WTC11 (cell line): ENCODE results near the gene DOCK1.

Source experiments
- CTCF ChIP-seq: fragments of 200-600 bp; IDR thresholded peaks from 2 replicates; pipeline ENCODE4 v1.8.0; 2022; ENCODE audit warnings: antibody characterized with exemption
- GABPB1 ChIP-seq: sonication (generic); formaldehyde crosslinking; IDR thresholded peaks from 2 replicates; pipeline ENCODE4 v1.8.1; 2023; ENCODE audit warnings: mild to moderate bottlenecking, missing genetic modification reagents
- JUN ChIP-seq: sonication (generic); formaldehyde crosslinking; IDR thresholded peaks from 2 replicates; pipeline ENCODE4 v1.8.0; 2023; ENCODE audit warnings: mild to moderate bottlenecking, missing genetic modification reagents
- NR3C1 ChIP-seq: sonication (generic); formaldehyde crosslinking; conservative IDR thresholded peaks from 2 replicates; pipeline ENCODE4 v1.8.1; 2023; ENCODE audit warnings: low read depth, mild to moderate bottlenecking, missing genetic modification reagents
- TEAD4 ChIP-seq: sonication (generic); formaldehyde crosslinking; IDR thresholded peaks from 2 replicates; pipeline ENCODE4 v1.8.0; 2022; ENCODE audit warnings: mild to moderate bottlenecking, missing genetic modification reagents
- ZNF232 ChIP-seq: sonication (generic); formaldehyde crosslinking; IDR thresholded peaks from 2 replicates; pipeline ENCODE4 v1.8.0; 2022; ENCODE audit warnings: mild to moderate bottlenecking, missing genetic modification reagents
- ZNF671 ChIP-seq: fragments of 250-450 bp; sonication (Bioruptor Pico); IDR thresholded peaks from 2 replicates; pipeline ENCODE4 v1.8.0; 2021; ENCODE audit warnings: mild to moderate bottlenecking

DNA sequence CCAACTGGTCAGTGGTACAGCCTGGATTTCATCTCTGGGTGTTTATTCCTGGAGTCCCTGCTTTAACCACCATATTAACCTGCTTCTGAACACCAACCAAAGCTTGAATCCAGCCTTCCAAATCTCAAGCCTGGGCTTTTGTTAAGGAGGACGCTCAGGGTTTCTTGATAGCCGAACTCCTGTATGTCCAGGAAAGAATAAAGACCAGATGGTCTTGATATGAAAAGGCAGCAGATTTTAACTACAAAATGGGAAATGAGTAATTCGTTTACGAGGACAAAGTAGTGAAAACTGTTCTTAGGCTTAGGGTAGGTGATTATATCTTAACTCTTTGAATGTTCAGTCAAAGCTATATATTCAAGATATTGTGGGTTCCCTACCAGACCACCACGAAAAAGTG, 420.3 kb downstream of the DOCK1 start:
- TF ChIP-seq ZNF671 (CRISPR knock-in tag), result no peak
- no peak for TF ChIP-seq CTCF
- TF ChIP-seq TEAD4 (CRISPR knock-in tag), result no peak
- no peak for TF ChIP-seq GABPB1 (CRISPR knock-in tag)
- TF ChIP-seq NR3C1 (CRISPR knock-in tag), result no peak
- no peak for TF ChIP-seq JUN (CRISPR knock-in tag)
- no peak for TF ChIP-seq ZNF232 (CRISPR knock-in tag)
